NCI-H2227 treated with DMSO at 0.1 percent for 48 hours (cell line): ENCODE measurements around the gene SH3GLB1.
"Not testable (repeated sequence)": the region's sequence is repeated elsewhere in the genome, so short reads cannot be mapped to it uniquely, and the experiment has no call there.

Experiments
- DNase-seq: peaks from one replicate; lab custom pipeline; 2025; lab: John Stamatoyannopoulos, UW

SH3GLB1 gene

GRCh38 chr1:86704458-86704971, at the start of gene SH3GLB1:
TSS of gene SH3GLB1 (plus strand) at chr1:86704576. CDS start at chr1:86704900, 324 bp downstream.
- peak; percentile 98 for DNase-seq

- DNase-seq, result not testable (repeated sequence)
Observed at GRCh38 chr1:86658381-86658780, 46.0 kb upstream of the SH3GLB1 start.

DNA sequence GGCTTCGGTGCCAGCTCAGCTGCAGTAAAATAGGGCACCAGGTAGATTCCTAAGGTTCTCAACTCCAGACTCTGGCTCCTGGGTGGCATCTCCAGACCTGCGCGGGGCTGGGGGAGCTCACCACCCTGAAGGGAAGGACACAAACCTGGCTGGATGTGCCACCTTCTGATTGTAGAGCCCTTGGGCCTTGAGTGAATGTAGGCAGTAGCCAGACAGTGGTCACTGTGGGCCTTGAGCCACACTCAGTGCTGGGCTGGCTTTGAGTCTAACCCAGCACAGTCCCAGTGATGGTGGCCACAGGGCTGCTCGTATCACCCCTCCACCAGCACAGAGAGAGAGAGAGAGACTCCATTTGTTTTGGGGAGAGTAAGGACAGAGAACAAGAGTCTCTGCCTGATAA, 38.0 kb upstream of the SH3GLB1 start:
- DNase-seq, result no peak

GRCh38 chr1:86687595-86687994, 16.8 kb upstream of the SH3GLB1 start:
- no peak for DNase-seq

DNA sequence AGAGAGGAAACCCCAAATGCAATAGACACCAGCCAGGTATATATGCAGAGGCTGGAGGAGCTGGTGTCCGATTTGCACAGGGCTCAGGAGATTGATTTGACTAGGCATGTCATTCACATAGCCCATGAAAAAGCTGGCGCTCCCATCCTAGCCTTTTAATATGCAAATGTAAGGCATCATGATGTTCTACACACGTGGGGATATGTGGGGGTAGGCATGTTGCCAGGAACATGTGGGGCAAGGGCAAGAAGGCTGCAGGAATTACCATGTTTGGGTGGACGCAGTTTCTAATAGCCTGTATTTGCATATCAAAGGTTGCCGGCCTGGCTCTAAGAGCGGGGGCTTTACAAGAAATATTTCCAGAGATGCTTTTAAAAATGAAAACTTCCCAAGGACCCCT, 11.7 kb upstream of the SH3GLB1 start:
- DNase-seq, result no peak

DNA sequence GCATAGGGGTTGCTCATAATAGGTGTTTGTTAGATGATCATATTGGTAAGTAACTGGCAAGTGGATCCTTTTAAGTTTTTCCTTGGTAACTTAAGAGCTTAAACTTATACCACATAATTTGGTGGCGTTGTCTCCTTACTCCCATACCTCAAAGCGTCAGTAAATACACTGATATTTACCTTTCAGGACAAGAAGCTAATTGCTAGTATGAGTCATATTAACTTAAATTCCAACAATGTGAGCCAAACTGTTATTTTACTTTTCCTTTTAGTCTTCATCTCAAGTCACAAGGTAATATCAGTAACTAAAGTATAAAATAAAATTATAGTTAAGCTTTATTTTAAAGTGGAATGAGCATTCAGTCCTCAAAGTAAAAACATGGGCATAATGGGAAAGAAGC, 9.0 kb upstream of the SH3GLB1 start:
- DNase-seq, result no peak

DNA sequence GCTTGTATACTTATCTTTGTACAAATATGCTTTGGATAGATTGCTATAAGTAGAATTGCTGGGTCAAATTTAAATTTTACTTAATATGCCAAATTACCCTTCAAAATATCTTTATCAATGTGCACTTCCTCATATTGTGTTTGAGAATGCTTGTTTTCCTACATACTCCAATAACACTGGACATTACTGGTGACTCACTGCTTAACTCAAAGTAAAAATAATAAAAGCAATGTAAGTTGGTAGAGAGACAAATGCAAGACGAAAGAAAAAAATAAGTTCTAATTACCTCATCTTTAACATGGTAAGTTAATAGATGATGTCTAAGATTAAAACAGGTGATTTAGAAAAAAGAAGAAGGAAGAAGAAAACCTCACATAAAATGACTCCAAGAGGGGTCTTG, 7.9 kb upstream of the SH3GLB1 start:
- DNase-seq, result no peak

- DNase-seq, result no peak
Observed at GRCh38 chr1:86699186-86699585, 5.2 kb upstream of the SH3GLB1 start.

DNA sequence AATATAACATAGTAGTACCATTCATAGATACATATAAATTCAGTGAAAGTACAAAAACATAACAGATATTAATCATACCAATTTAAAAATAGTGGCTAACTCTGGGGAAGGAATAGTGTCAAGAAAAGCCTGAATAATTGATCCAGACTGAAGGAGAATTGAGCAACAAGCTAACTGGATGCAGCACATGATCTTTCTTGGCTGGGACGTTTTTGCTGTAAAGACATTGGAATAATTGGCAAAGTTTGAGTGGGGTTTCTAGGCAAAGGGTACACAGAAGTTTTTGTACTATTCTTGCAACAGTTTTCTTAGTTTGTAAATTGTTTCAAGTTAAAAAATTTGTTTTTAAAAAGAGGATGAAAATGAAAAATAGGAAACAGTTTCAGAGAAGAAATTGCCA, 2.6 kb upstream of the SH3GLB1 start:
- DNase-seq, result no peak

DNA sequence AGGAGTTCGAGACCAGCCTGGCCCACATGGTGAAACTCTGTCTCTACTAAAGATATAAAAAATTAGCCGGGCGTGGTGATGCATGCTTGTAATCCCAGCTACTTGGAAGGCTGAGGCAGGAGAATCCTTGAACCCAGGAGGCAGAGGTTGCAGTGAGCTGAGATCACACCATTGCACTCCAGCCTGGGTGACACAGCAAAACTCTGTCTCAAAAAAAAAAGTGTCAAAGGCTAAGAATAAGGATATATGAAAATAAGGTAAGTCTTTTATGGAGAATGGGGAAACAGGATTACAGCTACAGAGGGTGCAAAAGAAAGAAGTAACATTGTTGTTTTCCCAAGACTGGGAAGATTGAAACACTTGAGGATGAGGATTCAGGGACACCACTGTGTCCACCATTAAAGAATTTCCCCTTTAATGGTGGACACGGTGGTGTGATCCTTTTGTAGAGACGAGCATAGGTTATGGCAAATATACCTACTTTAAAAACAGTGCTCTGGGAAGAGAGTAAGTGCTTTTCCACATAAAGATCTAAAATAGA, 1.4 kb upstream of the SH3GLB1 start:
- not testable (repeated sequence) for DNase-seq

DNA sequence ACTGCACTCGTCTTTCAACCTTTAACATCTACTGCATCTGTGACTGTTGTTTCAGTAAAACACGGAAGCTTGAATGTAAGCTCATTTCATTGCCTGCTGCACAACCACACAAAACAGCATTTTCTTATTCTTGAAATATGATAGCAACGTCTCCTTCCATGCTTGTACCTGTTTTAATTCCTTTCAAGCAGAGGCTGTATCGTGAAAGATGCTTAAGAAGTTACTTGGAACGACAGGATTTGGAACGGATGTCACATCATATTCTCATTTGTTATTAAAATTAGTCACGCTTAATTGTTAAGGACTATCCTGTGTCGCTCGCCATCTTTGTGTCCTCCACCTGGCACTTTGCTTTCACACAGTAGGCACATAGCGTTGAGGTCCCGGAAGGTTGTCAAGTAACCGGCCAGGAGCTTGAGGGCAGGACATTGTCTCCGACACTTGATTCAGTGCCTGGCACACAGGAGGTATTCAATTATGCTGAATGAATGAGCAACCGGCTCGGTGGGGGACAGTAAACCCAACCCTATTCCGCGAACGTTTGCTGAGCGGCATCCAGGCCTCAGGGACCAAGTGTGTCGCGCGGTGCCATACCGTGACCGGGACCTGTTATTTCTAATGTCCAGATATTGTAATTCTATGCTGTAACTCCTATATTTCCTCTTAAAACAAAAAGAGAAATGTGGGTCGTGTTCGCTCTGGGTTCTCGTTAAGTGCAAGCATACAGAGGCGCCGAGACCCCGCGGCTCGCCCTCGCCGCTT, 499 bp upstream of the SH3GLB1 start:
- DNase-seq, result peak; percentile 84

- DNase-seq, result peak; percentile 30
Observed at GRCh38 chr1:86704972-86705664, 742 bp downstream of the SH3GLB1 start.

GRCh38 chr1:86705665-86705985, 1.2 kb downstream of the SH3GLB1 start:
- DNase-seq, result no peak

DNA sequence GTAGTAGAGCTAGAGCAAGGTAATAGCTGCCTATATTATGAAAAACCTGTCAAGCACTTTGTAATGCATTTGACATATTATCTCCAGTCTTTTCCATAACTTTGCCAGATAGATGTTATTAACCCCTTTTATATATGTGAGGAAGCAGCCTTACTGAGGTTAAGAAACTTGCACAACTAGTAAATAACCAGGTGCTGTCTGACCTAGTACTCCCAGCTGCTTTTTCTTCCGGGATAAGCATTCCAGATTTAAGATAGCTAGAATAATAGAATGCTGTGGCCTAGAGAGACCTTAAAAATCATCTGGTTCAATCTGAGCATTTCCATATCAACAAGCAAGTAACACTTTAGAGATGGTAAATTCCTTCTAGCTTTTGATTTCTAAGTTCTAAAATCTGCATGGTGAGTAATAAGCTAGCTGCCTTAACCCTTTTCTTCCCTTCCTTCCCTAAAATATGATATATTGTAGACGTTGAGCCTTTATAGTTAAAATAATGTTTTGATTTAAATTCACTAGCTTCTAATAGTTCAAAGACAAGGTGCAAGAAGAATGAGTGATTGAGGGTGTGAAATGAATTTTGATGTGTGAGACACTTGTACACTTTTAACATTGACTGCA, 1.8 kb downstream of the SH3GLB1 start:
- DNase-seq, result no peak

DNA sequence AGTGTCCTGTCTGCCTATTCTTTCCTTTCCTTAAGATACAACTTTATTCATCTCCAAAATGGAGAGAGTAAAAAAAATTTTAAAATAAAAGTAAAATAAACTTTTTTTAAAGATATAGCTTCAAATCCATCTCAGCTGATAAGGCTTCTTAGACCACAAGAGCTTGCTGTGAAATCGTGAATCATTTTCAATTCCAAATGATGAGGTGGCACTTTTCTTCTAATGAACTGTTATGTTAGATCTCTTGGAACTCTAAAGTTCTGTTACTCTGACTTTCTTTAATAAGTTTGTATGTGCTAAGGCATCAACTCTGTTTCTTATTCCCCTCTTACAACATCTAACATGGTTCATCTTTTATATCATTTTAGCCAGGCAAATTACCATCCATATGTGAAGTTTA, 4.5 kb downstream of the SH3GLB1 start:
- no peak for DNase-seq

DNA sequence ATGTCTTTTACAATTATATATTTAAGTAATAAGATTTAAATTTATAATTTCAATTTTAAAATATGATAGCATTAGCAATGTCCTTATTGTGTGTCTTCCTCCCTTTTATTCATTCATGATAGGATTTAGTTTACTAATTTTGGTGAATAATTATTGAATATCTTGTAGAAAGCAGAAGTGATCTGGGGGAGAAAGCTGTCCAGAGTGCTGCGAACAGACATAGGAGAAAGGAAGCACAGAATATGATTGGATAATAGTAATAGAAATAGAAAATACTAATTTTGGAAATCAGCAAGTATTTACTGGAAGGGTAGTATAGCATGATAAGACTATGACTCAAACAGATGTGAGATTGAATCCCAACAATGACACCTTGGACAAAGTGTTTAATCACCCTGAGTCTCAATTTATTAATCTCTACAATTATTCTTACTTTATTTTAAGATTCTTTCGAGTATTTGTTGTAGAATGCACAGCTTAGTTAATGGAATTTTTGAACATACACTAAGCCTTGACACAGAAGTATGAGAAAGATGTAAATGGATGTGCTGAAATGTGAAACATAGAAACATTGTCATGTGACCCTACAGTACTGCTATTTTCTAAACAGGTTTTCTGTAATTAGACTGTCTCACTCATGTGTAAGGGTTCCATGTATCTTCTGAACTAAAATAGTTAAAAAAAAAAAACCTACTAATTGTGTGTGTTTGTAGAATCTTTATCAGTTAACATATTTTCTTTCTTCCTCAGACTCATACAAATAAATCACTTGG, 7.9 kb downstream of the SH3GLB1 start:
- DNase-seq, result no peak

DNA sequence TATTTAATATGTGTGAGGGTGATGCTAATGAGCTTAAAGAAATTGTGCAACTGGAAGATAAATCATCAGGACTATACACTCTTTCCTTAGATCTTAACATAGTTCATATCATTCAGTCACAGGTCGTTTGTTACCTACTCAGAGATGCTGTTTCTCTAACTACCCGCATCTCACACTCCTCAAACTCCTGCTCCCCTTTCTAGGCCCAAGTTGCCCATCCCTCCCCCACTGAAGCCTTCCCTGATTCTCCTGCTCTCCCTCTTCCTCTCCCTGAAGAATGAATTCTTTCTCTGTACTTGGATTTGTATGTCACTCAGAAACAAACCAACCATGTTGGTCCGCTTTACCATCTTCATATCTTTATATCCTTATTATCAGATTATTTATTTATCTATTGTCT, 9.1 kb downstream of the SH3GLB1 start:
- DNase-seq, result no peak

GRCh38 chr1:86714159-86714558, 9.8 kb downstream of the SH3GLB1 start:
- DNase-seq, result no peak

DNA sequence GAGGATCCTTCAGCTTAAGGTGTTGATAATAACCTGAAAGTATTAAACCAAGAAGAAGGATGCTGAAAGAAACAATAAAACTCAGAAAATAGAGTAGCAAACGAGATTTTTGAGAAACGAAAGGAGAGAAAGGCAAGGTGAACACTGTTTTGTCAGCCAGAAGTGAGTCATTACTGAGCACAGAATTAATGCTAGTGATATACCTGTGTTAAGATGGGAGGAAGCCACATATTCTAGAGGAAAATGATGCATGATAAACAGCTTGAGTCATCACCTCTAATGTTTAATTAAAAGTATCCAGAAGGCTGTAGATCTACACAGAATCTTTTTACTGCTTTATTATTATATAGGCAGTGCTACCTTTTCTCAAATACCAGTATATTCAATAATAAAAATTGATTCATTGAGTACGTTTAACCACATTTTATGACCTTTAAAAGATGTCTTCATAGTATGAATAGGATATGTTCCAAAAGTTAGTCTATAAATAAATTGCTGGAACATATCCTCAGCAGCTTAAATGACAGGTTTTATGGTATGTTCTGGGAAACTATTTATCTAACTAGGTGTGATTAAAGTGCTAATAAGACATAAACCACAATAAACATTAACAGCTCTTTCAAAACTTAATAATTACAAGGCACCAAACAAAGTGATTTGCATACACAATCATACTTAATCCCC, 10.3 kb downstream of the SH3GLB1 start:
- no peak for DNase-seq

- no peak for DNase-seq
Observed at GRCh38 chr1:86718786-86719185, 14.4 kb downstream of the SH3GLB1 start.

DNA sequence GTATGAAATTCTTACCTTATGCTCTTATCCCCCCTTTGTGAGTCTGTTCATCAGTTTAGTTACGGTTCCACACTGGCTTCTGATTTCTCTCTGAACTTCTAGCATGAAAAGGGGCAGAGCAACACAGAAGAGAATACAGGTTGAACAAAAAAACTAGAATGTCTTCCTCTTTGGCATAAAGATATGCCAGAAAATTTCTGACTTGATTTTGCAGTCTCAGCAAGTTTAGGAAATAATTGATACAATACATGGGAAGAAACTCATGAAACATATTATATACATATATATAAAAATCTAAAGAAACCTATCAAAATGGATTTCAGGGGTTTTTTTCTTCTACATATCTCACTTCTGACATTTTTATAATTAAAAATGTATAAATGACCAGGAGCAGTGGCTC, 27.0 kb downstream of the SH3GLB1 start:
- DNase-seq, result no peak
